Esophagus (tissue), 2 donors: ENCODE measurements around the gene SLC7A10. TPM values are rescaled to one million over a fixed set of nuclear protein-coding genes. Genes with fewer than 3 reads are reported as not detected.

Experiments
- H3K27ac ChIP-seq, 2 donors: one replicate each; pipeline ENCODE4 v1.5.1; 2013; ENCODE audit warnings: low read depth in 2 of 2, mild to moderate bottlenecking in 2 of 2, inconsistent platforms in 1 of 2, low read length in 1 of 2, moderate library complexity in 1 of 2
- H3K27me3 ChIP-seq, 2 donors: one replicate each; pipeline ENCODE4 v1.6.1; 2013; ENCODE audit warnings: low read length in 2 of 2, control low read depth in 1 of 2, mild to moderate bottlenecking in 1 of 2; ENCODE audit not compliant: insufficient read depth in 2 of 2, control insufficient read depth in 1 of 2
- H3K36me3 ChIP-seq, 2 donors: one replicate each; pipeline ENCODE4 v1.6.1; 2013; ENCODE audit warnings: low read length in 1 of 2; ENCODE audit not compliant: control insufficient read depth in 2 of 2, insufficient read depth in 2 of 2
- H3K4me1 ChIP-seq, 2 donors: one replicate each; pipeline ENCODE4 v1.6.1; 2013; ENCODE audit warnings: low read length in 1 of 2; ENCODE audit not compliant: control insufficient read depth in 2 of 2, insufficient read depth in 2 of 2
- H3K4me3 ChIP-seq, 2 donors: one replicate each; pipeline ENCODE4 v1.5.1; 2013; ENCODE audit warnings: low read length in 2 of 2, mild to moderate bottlenecking in 2 of 2, low read depth in 1 of 2, moderate library complexity in 1 of 2
- H3K9me3 ChIP-seq, 2 donors: one replicate each; pipeline ENCODE4 v1.6.1; 2013; ENCODE audit warnings: mild to moderate bottlenecking in 2 of 2, low read depth in 1 of 2, low read length in 1 of 2, moderate library complexity in 1 of 2; ENCODE audit not compliant: control insufficient read depth in 2 of 2, insufficient read depth in 1 of 2
- WGBS, 2 donors: extraction: QIAGEN DNeasy Blood & Tissue Kit; methylation state at CpG; one replicate each; pipeline ENCODE4 v1.1.7; 2013; 5-methylcytosine and 5-hydroxymethylcytosine counted together
- polyA plus RNA-seq, 2 donors: library from polyadenylated mRNA; stranded (reverse); fragments of 200-250 nt; gene quantifications; one replicate each; pipeline ENCODE4 v1.2.3, GENCODE V29; 2013
- donor health status: healthy with polysubstance abuse.
- donor health status: Bipolar disorder and iron deficiency.

SLC7A10 gene
- polyA plus RNA-seq, 2 donors, result 0.04 TPM; not detected in 1

- H3K36me3 ChIP-seq, result no peaks in the 10 kb centered on the region
- no peaks in the 10 kb centered on the region for H3K9me3 ChIP-seq
- no peak overlapping the region for H3K4me3 ChIP-seq
- WGBS, 2 donors, result 75 to 79% methylated on average over 14 of the region's 14 CpGs
- H3K27me3 ChIP-seq, result no peaks in the 10 kb centered on the region
- H3K4me1 ChIP-seq, result peaks cover 0 to 7% of the 10 kb centered on the region in 2 donors
- H3K27ac ChIP-seq, result no peak overlapping the region
Measured at GRCh38 chr19:33267706-33268105, 42.1 kb upstream of the SLC7A10 start.

GRCh38 chr19:33266974-33267484 lies 41.4 kb upstream of the SLC7A10 start:
- 73 to 85% methylated on average over 20 of the region's 20 CpGs for WGBS, 2 donors
- Histone ChIP-seq H3K4me1 (peaks cover 0 to 7% of the 10 kb centered on the region in 2 donors), H3K9me3 (no peaks in the 10 kb centered on the region)

GRCh38 chr19:33264881-33265445 lies 39.3 kb upstream of the SLC7A10 start:
- no peak overlapping the region for H3K4me3 ChIP-seq
- 83 to 87% methylated on average over 14 of the region's 14 CpGs for whole genome bisulfite sequencing, 2 donors
- no peaks in the 10 kb centered on the region for H3K9me3 ChIP-seq
- H3K27ac ChIP-seq, result no peak overlapping the region
- H3K4me1 ChIP-seq, result no peaks in the 10 kb centered on the region
- no peaks in the 10 kb centered on the region for H3K36me3 ChIP-seq
- H3K27me3 ChIP-seq, result no peaks in the 10 kb centered on the region

More at GRCh38 chr19:33266974-33267484, 41.4 kb upstream of the SLC7A10 start:
- Histone ChIP-seq H3K36me3 (no peaks in the 10 kb centered on the region), H3K27ac (no peak overlapping the region), H3K27me3 (no peaks in the 10 kb centered on the region), H3K4me3 (no peak overlapping the region)

- no peaks in the 10 kb centered on the region for H3K27me3 ChIP-seq
Measured at GRCh38 chr19:33263325-33264023, 37.8 kb upstream of the SLC7A10 start.

GRCh38 chr19:33261511-33262189 lies 36.0 kb upstream of the SLC7A10 start:
- WGBS, 2 donors, result 71 to 73% methylated on average over 14 of the region's 14 CpGs
- no peaks in the 10 kb centered on the region for H3K36me3 ChIP-seq
- no peak overlapping the region for H3K27ac ChIP-seq

More at GRCh38 chr19:33263325-33264023, 37.8 kb upstream of the SLC7A10 start:
- no peak overlapping the region for H3K27ac ChIP-seq
- no peaks in the 10 kb centered on the region for H3K9me3 ChIP-seq
- H3K4me1 ChIP-seq, result no peaks in the 10 kb centered on the region
- 81 to 85% methylated on average over 25 of the region's 25 CpGs for WGBS, 2 donors
- H3K4me3 ChIP-seq, result no peak overlapping the region
- no peaks in the 10 kb centered on the region for H3K36me3 ChIP-seq

GRCh38 chr19:33260628-33261418 lies 35.2 kb upstream of the SLC7A10 start:
- Histone ChIP-seq H3K27me3 (no peaks in the 10 kb centered on the region), H3K27ac (no peak overlapping the region), H3K4me1 (no peaks in the 10 kb centered on the region), H3K4me3 (no peak overlapping the region), H3K36me3 (no peaks in the 10 kb centered on the region), H3K9me3 (no peaks in the 10 kb centered on the region)
- WGBS, 2 donors, result 64 to 68% methylated on average over 24 of the region's 24 CpGs

More at GRCh38 chr19:33261511-33262189, 36.0 kb upstream of the SLC7A10 start:
- no peaks in the 10 kb centered on the region for H3K27me3 ChIP-seq
- H3K4me1 ChIP-seq, result no peaks in the 10 kb centered on the region
- H3K9me3 ChIP-seq, result no peaks in the 10 kb centered on the region
- no peak overlapping the region for H3K4me3 ChIP-seq

GRCh38 chr19:33259539-33259938 lies 33.9 kb upstream of the SLC7A10 start:
- Histone ChIP-seq H3K27ac (no peak overlapping the region), H3K4me3 (no peak overlapping the region), H3K9me3 (no peaks in the 10 kb centered on the region), H3K27me3 (no peaks in the 10 kb centered on the region), H3K4me1 (no peaks in the 10 kb centered on the region), H3K36me3 (no peaks in the 10 kb centered on the region)
- WGBS, 2 donors, result 78 to 82% methylated on average over 6 of the region's 6 CpGs

GRCh38 chr19:33257828-33258227 lies 32.2 kb upstream of the SLC7A10 start:
- Histone ChIP-seq H3K36me3 (no peaks in the 10 kb centered on the region), H3K27ac (no peak overlapping the region), H3K27me3 (no peaks in the 10 kb centered on the region), H3K9me3 (peaks cover 0 to 2% of the 10 kb centered on the region in 2 donors), H3K4me1 (peaks cover 0 to 2% of the 10 kb centered on the region in 2 donors), H3K4me3 (no peak overlapping the region)
- WGBS, 2 donors, result 94 to 97% methylated on average over 2 of the region's 2 CpGs

- Histone ChIP-seq H3K4me3 (no peak overlapping the region), H3K4me1 (peaks cover 0 to 2% of the 10 kb centered on the region in 2 donors), H3K9me3 (peaks cover 0 to 2% of the 10 kb centered on the region in 2 donors), H3K27ac (no peak overlapping the region), H3K36me3 (no peaks in the 10 kb centered on the region), H3K27me3 (no peaks in the 10 kb centered on the region)
- WGBS, 2 donors, result 64 to 72% methylated on average over 7 of the region's 7 CpGs
Measured at GRCh38 chr19:33256261-33256660, 30.6 kb upstream of the SLC7A10 start.
